Activated T-cell treated with anti-CD3 and anti-CD28 coated beads for 24 hours (primary cell): ENCODE measurements around the gene IDH3A.
"Not testable (repeated sequence)": the region's sequence is repeated elsewhere in the genome, so short reads cannot be mapped to it uniquely, and the experiment has no call there.

Experiments
- DNase-seq: peaks from one replicate; pipeline ENCODE4 v3.0.0-alpha.2; 2020; ENCODE audit warnings: low read depth

The IDH3A gene

DNA sequence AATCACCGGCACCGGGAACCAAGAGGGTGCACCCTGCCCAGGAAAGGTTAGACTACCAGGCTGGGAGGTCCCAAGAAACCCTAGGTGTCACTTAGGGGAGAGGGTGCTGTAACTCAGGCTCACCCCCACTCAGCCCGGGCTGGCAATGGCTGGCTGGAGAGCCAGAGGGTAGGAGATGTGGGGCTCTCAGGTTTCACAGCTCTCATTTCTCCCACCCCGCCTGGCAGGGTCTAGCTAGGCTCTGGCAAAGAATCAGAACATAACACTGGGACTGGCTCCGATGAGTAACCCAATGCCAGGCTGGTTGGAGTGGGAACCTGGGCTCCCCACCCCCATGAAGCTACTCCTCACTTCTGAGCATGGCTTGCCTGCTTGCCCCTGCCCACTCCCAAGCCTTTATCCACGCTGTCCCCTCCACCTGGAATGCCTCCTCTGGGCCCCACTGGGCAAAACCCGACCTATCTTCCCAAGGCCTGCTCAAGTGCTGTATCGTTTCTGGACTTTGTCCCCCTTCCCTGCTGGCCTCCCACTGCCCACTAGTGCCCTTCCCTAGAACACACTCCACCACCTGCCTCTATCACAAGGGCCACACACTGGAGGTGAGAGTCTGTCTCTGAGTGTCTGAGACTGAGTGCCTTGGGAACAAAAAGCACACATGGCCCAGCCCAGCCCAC lies 19.9 kb upstream of the IDH3A start:
- DNase-seq, result no peak

DNA sequence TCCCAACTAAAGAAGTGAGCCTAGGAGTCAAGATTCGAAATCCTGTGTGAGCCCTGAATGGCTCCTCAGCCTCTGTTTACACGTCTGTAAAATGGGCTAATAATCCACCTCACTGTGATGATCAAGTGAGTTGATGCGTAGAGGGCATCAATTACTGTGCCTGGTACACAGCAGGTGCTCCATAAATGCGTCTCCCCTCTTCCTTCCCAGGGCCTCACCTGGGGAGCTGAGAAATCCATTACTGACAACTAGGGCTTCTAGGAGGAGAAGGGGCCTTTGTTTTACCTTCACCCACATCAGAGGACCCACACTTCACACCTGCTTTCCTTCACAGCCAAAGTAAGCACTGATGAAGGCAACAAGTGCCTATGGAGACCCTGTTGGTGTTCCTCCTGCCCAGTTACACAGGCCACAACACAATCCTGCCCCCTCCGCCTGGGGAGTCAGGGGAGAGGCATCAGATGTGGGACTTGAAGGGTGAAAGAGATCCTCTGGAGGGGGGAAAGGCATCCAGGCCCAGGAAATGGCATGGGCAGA lies 19.3 kb upstream of the IDH3A start:
- no peak for DNase-seq

DNA sequence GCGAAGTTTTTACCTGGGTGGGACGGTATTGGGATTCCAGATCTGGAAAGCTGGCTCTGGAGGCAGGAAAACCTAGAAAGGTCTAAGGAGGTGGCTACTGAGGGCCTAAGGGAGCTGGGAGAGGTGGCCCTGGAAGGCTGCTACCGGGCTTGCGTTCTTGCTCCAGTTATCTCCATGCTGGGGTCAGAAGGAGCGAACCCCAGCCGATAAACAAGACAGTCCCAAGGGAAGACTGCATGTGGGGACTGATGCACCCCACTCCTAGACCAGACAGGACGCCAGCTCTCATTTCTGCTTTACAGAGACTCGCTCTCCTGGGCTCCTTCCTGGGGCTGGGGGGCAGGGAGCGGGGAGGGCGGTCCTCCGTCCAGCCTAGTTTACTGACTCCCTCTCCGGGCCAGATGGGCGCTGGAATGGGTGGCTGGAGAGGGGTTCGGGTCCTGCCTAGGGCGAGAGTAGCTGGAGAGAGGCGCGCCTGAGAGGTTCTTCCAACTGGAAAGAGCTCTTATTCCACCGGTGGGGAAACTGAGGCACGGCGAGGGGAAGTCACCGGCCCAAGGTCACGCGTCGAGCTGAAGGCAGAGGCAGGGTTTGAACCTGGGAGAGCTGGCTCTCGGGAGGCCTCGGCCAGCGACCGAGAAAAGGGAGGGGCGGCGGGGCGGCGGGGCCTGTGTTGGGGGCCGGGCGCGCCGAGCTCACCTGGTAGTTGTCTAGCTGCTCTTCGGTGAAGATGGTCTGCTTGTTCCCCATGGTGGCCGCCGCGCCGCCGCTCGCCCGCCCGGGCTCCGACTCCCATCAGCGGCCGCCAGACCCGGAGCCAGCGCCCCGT lies 18.5 kb upstream of the IDH3A start:
- peak; percentile 26 for DNase-seq

DNA sequence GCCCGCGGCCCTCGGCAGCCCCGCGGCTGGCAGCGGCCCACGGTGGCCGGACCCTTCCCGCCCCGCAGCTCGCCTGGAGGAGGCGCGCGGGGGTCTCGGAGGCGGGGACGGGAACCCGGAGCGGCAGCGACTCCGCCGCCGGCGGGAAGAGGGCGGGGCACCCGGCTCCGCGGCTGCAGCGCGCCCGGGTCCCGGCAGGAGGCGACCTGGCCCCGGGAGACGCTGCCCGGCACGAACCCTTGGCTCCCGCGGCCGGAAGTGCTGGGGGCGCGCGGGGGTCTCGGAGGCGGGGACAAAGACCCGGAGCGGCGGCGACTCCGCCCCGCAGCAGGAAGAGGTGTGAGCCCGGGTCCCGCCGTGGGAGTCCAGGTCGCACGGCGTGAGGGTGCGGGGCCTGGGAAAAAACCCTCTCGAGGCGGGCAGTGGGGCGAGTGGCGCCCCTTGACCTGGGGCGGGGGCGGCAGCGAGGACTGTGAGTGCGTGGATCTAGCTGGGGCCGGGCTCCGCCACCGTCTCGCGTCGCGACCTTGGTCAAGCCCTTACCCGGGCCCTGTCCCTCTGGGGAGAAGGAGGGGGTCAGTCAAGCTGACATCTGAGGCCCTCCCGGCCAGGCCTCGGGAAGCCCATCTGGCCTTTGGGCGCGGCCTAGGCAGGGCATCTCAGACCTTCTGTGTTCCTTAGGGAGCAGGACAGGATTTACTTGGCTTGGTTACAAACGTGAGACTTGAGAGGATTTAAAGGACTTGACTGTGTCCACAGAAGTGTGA lies 17.7 kb upstream of the IDH3A start, which contains the start of gene CIB2:
TSS of gene CIB2 (minus strand) at position 151 of the 767 bp plus-strand sequence. CDS start 230 bp downstream, outside the sequence.
- peak; percentile 72 for DNase-seq

DNA sequence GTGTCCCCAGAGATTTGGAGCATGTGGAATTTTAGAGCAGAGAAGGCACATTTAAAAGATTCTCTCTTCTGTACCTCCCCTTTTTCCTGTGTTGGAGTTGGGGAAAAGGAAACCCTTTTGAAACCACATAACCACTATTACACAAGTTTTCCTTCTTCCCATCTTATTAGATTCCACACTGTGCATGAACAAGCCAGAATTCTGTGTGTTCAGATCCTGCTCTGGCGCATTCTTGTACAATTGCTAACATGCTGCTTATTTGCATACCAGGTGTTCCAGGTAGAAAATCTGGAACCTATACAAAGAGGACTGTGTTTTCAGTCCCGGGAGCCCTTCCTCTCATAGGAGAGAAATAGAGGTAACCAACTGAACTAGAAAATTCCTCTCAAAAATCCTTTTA lies 15.4 kb upstream of the IDH3A start:
- DNase-seq, result no peak

DNA sequence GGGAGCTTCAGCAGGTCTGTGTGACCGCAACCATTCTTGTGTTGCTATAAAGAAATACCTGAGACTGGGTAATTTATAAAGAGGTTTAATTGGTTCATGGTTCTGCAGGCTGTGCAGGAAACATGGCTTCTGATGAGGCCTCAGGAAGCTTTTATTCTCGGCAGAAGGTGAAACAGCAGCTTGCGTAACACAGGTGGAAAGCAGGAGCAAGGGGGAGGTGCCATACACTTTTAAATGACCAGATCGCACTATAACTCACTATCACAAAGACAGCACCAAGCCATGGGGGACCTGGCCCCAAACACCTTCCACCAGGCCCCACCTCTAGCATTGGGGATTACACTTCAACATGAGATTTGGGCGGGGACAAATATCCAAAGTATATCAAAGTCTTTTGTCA lies 9.6 kb upstream of the IDH3A start:
- DNase-seq, result no peak

DNA sequence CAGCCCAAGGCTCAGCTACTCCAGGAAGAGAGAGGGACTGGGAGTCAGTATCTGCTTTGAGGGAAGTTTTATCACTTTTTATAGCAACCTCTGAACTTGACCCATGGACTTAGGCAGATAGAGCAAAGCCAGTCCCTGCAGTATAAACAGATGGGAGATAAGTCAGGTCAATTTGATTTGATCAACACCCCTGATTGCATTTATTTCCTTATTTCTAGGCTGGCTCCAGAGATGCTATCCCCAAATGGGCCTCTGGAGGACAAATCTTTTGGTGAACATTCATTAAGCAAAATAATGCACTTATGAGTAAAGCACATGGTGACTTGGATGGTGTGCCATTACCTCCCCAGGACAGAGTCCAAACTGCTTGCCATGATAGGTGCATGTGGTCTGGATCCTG lies 8.9 kb upstream of the IDH3A start:
- DNase-seq, result no peak

DNA sequence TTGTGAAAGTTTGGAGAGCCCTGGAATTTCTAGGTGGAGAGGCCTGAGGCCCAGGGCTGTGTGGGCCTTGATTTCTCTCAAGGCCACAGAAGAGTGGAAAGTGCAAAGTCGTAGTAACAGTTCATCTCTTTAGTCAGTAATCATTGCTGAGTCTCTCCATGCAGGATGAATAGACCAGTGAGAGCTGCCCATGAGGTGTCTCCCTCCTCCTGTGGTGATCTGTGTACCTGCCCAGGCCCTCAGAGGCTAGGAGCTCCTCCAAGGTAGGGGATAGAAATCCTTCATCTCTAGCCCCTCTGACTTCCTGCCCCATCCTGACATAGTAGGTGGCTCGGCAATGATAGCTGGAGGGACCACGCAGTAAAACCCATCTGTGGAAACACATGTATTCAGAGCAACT lies 6.8 kb upstream of the IDH3A start:
- no peak for DNase-seq

DNA sequence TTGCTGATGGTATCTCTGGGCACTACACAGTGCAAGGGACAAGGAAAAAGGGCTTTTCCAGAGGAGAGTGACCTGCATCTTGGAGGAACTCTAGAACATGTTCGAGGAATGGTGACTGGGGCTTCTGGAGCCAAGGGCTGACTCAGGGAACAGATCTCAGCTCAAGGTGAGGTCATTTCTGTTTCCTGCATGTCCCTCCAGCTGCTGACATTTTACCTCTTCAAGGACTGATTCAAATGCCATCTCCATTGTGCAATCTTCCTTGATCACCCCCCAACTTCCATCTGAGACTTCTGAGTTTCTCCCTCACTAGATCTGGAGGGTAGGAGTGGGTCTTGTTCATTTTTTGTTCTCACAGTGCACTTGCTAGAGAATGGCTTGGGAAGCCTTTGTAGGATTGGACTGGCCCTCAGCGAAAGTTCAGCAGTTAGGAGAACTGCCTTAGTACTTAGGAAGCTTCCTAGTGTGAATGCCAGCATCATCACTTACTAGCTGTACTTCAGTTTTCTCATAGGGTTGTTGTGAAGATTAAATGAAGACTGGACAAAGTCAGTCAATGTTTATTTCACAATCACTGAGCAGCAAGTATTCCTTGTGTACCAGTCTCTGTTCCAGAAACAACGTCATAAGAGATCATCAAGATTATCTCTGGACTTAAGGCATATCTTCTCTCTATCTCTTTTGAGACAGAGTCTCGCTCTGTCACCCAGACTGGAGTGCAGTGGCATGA lies 2.6 kb upstream of the IDH3A start:
- DNase-seq, result no peak

DNA sequence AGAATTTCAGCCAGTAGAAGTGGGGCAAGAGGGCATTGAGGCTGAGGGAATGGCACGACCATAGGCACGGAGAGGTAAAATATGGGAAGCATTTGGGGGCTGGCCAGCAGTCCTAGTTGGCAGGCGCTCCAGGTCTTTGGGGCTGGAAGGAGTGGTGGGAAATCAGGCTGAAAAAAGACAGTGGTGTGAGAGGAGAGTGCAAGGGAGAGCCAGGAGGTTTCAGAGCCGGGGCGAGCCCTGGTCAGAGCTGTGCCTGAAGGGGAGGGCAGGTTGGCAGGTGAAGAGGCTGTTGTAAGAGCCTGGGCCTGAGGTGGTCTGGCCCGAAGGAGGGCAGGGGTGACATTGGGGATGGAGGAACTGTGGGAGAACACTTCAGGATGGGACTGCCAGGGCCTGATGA lies 1.6 kb upstream of the IDH3A start:
- DNase-seq, result no peak

DNA sequence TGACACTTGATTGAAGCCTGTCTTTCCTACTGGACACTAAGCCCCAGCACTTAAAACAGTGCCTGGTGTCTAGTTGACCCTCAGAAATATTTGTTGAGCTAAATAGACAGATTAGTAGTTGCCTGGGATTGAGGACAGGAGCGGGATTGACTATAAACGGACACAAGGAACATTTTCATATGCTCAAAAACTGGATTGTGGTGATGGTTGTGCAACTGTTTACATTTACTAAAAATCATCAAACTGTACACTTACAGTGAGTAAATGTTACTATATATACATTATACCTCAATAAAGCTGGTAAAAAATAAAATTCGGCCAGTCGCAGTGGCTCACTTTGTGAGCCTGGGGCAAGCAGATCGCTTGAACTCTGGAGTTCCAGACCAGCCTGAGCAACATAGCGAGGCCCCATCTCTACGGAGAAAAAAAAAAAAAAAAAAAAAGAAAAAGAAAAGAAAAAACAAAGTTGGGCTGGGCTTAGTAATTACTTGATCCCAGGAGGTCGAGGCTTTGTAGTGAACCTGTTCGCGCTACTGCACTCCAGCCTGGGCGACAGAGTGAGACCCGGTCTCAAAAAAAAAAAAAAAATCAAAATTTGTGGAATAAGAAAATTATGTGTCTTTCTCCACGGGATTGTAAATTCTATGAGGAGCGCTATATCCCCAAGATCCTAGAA lies 632 bp upstream of the IDH3A start:
- DNase-seq, result no peak

DNA sequence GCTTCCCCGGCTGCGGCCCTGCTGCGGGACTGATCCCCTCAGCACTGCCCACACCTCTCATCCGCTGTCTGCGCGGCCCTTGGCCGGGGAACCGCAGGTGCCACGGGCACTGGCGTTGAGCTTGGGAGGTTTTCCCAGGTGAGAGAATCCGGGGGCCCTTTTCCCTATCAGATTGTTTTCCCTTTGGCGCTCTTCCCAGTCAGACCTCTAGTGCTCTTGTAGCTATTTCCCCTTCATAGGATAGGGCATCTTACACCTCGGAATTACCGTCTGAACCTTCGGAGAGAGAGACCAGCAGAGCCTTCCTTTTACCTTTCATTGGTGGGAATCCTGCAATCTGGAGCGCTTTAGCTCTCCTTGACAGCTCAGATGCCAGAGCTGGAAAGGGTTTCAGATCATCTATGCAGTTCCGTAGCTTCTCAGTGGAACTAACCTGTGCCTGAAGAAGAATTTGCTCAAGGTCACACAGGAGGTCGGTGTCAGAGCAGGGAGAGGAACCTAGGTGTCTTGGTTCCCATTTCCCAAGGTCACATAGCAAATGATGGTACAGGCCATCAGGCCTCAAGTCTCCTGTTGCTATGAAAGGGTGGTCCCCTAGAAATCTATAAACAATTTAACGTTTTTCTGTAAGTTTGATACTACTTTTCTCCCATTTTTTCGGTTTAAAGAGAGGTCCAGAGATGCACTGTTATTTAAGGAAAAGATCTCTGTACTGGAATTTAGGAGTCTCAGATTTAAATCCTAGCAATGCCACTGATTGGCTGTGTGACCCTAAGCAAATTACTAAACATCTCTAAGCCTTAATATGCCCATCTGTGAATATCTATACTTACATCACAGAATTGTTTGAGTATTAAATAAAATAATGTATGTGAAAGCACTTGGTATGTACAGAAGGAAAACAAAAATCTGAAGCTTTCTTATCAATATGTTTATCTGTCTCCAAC lies 916 bp downstream of the IDH3A start:
- no peak for DNase-seq

DNA sequence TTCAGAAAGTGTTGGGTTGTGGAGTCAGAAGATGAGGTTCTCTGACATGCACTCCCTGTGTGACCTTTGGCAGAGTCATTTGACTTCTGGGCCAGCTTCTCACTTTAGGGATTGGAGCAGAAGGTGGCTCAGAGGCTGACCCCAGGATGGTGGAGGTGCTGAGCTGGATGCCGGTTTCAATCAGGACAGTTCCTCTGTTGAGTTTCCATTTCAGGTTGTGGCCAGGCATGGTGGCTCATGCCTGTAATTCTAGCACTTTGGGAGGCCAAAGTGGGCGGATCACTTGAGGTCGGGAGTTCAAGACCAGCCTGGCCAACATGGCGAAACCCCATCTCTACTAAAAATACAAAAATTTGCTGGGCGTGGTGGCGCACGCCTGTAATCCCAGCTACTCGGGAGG lies 1.9 kb downstream of the IDH3A start:
- DNase-seq, result not testable (repeated sequence)

DNA sequence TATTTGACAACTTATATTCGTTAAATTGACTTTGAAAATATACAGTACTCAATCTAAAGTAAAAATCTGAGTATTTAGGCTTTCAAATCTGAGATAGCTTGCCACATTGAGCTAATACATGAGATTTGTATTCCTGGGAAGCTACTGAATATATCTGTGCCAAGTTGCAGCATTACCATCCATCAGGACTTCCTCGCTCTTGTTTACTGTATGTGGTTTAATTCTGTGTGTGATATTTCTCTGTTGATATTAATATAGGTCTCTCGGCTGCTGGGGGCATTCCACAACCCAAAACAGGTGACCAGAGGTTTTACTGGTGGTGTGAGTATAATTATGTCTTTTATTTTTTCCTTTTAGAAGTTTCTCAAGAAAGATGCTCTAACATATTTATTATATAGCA lies 5.8 kb downstream of the IDH3A start:
- DNase-seq, result no peak

DNA sequence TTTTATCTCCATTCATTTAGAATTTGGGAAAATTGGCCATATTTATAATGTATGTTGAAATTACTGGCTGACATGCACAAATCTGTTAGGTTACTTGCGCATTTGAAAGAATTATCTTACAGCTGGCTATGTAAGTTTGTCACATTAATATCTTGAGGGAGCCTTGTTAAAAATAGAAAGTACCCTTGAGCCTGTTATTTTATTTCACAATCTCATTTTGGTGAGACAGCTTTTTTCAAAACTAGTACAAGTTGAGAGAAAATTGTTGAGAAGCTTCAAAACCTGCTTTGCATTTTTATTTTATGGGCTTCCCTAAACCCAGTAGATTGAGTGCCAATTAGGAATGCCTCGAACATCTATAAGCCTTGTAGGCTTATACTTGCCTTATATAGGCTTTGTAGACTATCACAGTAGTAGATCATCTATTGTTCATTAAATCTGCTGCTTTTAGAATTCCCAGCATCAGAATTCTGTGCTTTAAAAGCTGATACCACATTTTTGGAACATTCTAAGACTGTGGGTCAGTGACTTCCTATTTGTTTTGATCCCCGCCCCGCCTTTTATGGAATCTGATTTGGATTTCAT lies 6.3 kb downstream of the IDH3A start:
- DNase-seq, result no peak

DNA sequence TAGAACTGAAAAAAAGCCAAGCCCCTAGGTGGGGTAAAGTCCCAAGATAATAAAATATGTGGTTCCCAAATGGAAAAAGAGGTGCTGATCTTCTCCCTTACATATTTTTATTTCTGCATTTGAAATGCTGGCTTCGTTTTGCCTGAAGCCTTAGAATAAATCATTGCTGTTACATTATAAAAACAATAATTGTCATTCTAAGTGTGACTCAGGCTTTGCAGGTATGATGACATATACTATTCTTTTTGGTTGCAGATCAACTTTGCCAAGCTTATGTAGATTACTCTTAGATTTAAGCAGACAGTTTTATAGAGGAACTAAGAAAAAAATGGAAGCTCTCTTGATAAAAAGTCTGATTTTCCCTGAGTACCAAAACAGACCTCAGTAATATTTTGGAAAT lies 7.5 kb downstream of the IDH3A start:
- no peak for DNase-seq

DNA sequence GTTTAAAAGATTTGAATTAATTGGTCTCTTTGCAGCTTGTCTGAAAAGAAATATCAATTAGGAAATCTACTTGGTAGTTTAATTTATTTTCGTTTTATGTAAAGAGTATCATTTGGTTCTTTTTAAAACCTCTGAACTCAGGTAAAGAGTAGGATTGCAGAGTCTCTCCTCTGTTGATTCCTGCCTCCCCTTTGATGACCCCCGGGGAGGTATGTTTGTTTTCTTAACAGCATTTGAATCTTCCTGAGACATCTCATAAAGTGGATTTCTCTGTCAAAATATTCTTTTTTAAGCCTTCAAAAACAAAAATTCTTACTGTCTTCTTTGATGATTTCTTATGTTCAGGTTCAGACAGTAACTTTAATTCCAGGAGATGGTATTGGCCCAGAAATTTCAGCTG lies 8.0 kb downstream of the IDH3A start:
- no peak for DNase-seq

DNA sequence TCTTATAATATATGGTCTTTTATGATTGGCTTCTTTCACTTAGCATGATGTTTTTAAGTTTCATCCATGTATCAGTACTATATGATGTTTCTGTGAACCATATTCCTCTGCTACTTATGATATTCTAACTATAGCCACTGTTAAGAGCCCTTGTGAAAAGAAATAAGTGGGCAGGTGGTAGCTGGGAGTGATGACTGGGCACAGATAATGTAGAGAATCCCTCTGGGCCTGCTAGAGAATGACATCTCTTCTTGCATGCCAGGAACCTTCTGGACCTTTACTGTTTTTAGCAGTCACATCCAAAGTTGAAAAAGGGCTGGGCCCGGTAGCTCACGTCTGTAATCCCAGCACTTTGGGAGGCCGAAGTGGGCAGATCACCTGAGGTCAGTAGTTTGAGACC lies 10.2 kb downstream of the IDH3A start:
- DNase-seq, result no peak

DNA sequence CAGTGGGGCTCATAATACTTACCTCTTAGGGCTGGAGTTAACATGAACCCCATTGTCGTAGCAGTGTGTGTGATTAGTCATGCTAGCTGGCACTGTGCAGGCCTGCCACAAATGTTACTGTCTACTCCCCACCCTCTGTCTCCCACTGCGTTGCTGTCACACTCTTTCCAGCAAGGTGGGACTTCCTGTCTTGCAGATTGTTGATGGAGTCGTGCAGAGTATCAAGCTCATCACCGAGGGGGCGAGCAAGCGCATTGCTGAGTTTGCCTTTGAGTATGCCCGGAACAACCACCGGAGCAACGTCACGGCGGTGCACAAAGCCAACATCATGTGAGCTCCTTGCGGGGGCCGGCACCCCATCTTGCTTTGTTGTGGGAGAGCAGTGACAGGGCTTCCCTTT lies 12.9 kb downstream of the IDH3A start:
- DNase-seq, result no peak

DNA sequence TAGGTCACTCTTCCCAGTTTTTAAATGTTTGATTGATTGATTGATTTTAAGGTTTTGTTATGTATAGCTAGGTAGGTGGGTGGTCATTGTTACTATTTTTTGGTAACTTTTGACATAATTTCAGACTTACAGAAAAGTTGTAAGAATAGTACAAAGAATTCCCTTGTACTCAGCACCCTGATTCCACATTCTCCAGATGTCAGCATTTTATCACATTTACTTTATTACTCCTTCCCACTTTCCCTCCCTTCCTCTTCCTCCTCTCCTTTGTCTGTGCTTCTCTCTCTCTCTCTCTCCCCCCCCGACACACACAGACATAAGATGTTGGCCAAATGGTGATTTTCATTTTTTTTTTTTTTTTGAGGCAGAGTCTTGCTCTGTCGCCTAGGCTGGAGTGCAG lies 14.8 kb downstream of the IDH3A start:
- no peak for DNase-seq
